H9 (cell line): ENCODE measurements around the gene HSPBP1. TPM values are rescaled to one million over a fixed set of nuclear protein-coding genes. Genes with fewer than 3 reads are reported as not detected.

Source experiments
- DNase-seq: peaks from one replicate; pipeline ENCODE4 v3.0.0-alpha.2; 2017
- H2AFZ ChIP-seq: one replicate; pipeline ENCODE4 v1.6.1; 2013; ENCODE audit warnings: mild to moderate bottlenecking, low read length, control low read depth, moderate library complexity
- H2AK5ac ChIP-seq: 2 replicates; pipeline ENCODE4 v1.6.1; 2013; ENCODE audit warnings: low read length, control low read depth, mixed read lengths; ENCODE audit not compliant: insufficient read length
- H2BK120ac ChIP-seq: one replicate; pipeline ENCODE4 v1.6.1; 2013; ENCODE audit warnings: low read depth, mild to moderate bottlenecking, low read length, control low read depth, inconsistent platforms; ENCODE audit not compliant: poor library complexity, severe bottlenecking
- H2BK12ac ChIP-seq: 2 replicates; pipeline ENCODE4 v1.6.1; 2013; ENCODE audit warnings: low read length, control low read depth, mixed read lengths, low read depth; ENCODE audit not compliant: insufficient read length
- H2BK15ac ChIP-seq: 2 replicates; pipeline ENCODE4 v1.6.1; 2013; ENCODE audit warnings: low read depth, low read length, control low read depth
- H2BK20ac ChIP-seq: one replicate; pipeline ENCODE4 v1.6.1; 2013; ENCODE audit warnings: low read depth, mild to moderate bottlenecking, low read length, control low read depth, inconsistent platforms; ENCODE audit not compliant: poor library complexity, severe bottlenecking
- H2BK5ac ChIP-seq: 2 replicates; pipeline ENCODE4 v1.6.1; 2013; ENCODE audit warnings: low read length, control low read depth, mixed read lengths; ENCODE audit not compliant: insufficient read length
- H3K14ac ChIP-seq: 2 replicates; pipeline ENCODE4 v1.6.1; 2013; ENCODE audit warnings: low read length, control low read depth; ENCODE audit not compliant: insufficient read depth
- H3K18ac ChIP-seq: 2 replicates; pipeline ENCODE4 v1.6.1; 2013; ENCODE audit warnings: low read depth, mild to moderate bottlenecking, mixed read lengths, low read length, control low read depth; ENCODE audit not compliant: insufficient read length
- H3K23ac ChIP-seq: 2 replicates; pipeline ENCODE4 v1.6.1; 2013; ENCODE audit warnings: low read length, control low read depth, mixed read lengths, low read depth; ENCODE audit not compliant: insufficient read length
- H3K23me2 ChIP-seq: 2 replicates; pipeline ENCODE4 v1.6.1; 2013; ENCODE audit warnings: low read depth, mild to moderate bottlenecking, mixed read lengths, low read length, control low read depth; ENCODE audit not compliant: insufficient read length, poor library complexity, severe bottlenecking
- H3K27ac ChIP-seq: 2 replicates; pipeline ENCODE4 v1.5.1; 2013; ENCODE audit warnings: low read length, control low read depth, mixed read lengths, low read depth; ENCODE audit not compliant: insufficient read length
- H3K27me3 ChIP-seq: 2 replicates; pipeline ENCODE4 v1.6.1; 2013; ENCODE audit warnings: low read length, control low read depth, inconsistent platforms; ENCODE audit not compliant: insufficient read depth
- H3K4ac ChIP-seq: 2 replicates; pipeline ENCODE4 v1.6.1; 2013; ENCODE audit warnings: low read depth, mild to moderate bottlenecking, control low read depth, inconsistent platforms, low read length, moderate library complexity
- H3K4me1 ChIP-seq: 2 replicates; pipeline ENCODE4 v1.6.1; 2013; ENCODE audit warnings: low read length, control low read depth, inconsistent platforms; ENCODE audit not compliant: insufficient read depth
- H3K4me2 ChIP-seq: 2 replicates; pipeline ENCODE4 v1.6.1; 2013; ENCODE audit warnings: low read length, control low read depth, mixed read lengths; ENCODE audit not compliant: insufficient read length, insufficient read depth
- H3K56ac ChIP-seq: 2 replicates; pipeline ENCODE4 v1.6.1; 2013; ENCODE audit warnings: low read depth, mild to moderate bottlenecking, mixed read lengths, low read length, control low read depth; ENCODE audit not compliant: insufficient read length
- H3K79me1 ChIP-seq: 2 replicates; pipeline ENCODE4 v1.6.1; 2013; ENCODE audit warnings: low read depth, mild to moderate bottlenecking, moderate library complexity, low read length, control low read depth, inconsistent platforms; ENCODE audit not compliant: insufficient read depth, poor library complexity, severe bottlenecking
- H3K79me2 ChIP-seq: 2 replicates; pipeline ENCODE4 v1.6.1; 2013; ENCODE audit warnings: low read length, control low read depth, inconsistent platforms; ENCODE audit not compliant: insufficient read depth
- H3K9ac ChIP-seq: 2 replicates; pipeline ENCODE4 v1.6.1; 2013; ENCODE audit warnings: low read length, control low read depth, mixed read lengths; ENCODE audit not compliant: insufficient read length; ENCODE audit errors: extremely low read depth
- H3K9me3 ChIP-seq: one replicate; pipeline ENCODE4 v1.6.1; 2013; ENCODE audit warnings: low read depth, low read length, inconsistent platforms; ENCODE audit not compliant: control insufficient read depth
- H3T11ph ChIP-seq: one replicate; pipeline ENCODE4 v1.6.1; 2013; ENCODE audit warnings: mild to moderate bottlenecking, low read length, control low read depth, inconsistent platforms
- H4K20me1 ChIP-seq: one replicate; pipeline ENCODE4 v1.6.1; 2013; ENCODE audit not compliant: control insufficient read depth, insufficient read length, insufficient read depth
- H4K5ac ChIP-seq: 2 replicates; pipeline ENCODE4 v1.6.1; 2013; ENCODE audit warnings: low read depth, mild to moderate bottlenecking, mixed read lengths, low read length, control low read depth; ENCODE audit not compliant: insufficient read length
- H4K8ac ChIP-seq: replicated peaks from 2 replicates; pipeline ENCODE4 v1.6.1; 2013; ENCODE audit warnings: low read length, control low read depth, mixed read lengths, low read depth; ENCODE audit not compliant: insufficient read length
- H4K91ac ChIP-seq: 2 replicates; pipeline ENCODE4 v1.6.1; 2013; ENCODE audit warnings: low read depth, mild to moderate bottlenecking, moderate library complexity, mixed read lengths, low read length, control low read depth; ENCODE audit not compliant: insufficient read length
- H3K27ac Mint-ChIP-seq, 3 experiments: 2 replicates in 2 of 3; 3 replicates in 1 of 3; pipeline ENCODE4 v1.8.0; 2020 to 2021; ENCODE audit warnings: mixed read lengths in 3 of 3, mild to moderate bottlenecking in 1 of 3, moderate library complexity in 1 of 3
- H3K27me3 Mint-ChIP-seq: 2 replicates; pipeline ENCODE4 v1.8.0; 2021; ENCODE audit warnings: low read depth, mild to moderate bottlenecking, moderate library complexity, mixed read lengths
- H3K36me3 Mint-ChIP-seq, 3 experiments: 2 replicates in 2 of 3; 3 replicates in 1 of 3; pipeline ENCODE4 v1.8.0; 2020 to 2021; ENCODE audit warnings: low read depth in 3 of 3, mixed read lengths in 3 of 3; ENCODE audit not compliant: insufficient read depth in 1 of 3
- H3K4me1 Mint-ChIP-seq, 2 experiments: 2 replicates each; pipeline ENCODE4 v1.8.0; 2020; ENCODE audit warnings: mixed read lengths in 2 of 2
- H3K4me3 Mint-ChIP-seq, 2 experiments: 2 replicates in 1 of 2; 3 replicates in 1 of 2; pipeline ENCODE4 v1.8.0; 2020 to 2021; ENCODE audit warnings: mild to moderate bottlenecking in 2 of 2, mixed read lengths in 2 of 2, moderate library complexity in 1 of 2
- H3K9me3 Mint-ChIP-seq, 2 experiments: 2 replicates in 1 of 2; 3 replicates in 1 of 2; pipeline ENCODE4 v1.8.0; 2020; ENCODE audit warnings: mild to moderate bottlenecking in 2 of 2, mixed read lengths in 2 of 2, moderate library complexity in 1 of 2
- WGBS: extraction: QIAGEN DNeasy Blood & Tissue Kit; methylation state at CpG from one replicate; pipeline ENCODE4 v1.1.7; 2013; ENCODE audit warnings: missing lambda C conversion rate, low lambda C conversion rate, mixed read lengths; ENCODE audit not compliant: insufficient read length; ENCODE audit errors: extremely low coverage; 5-methylcytosine and 5-hydroxymethylcytosine counted together
- total RNA-seq: library from RNA; stranded (reverse); gene quantifications from 2 replicates; pipeline ENCODE4 v1.2.1, GENCODE V29; 2021
- TF ChIP-seq, protein P1 (sequence below): fragments of 200-600 bp; sonication (generic); conservative IDR thresholded peaks from 3 replicates; pipeline ENCODE4 v1.8.0; 2021; ENCODE audit warnings: antibody characterized with exemption, mild to moderate bottlenecking

Gene HSPBP1
- total RNA-seq, 1 experiment from 2014 or later, result 47.4 TPM

DNA sequence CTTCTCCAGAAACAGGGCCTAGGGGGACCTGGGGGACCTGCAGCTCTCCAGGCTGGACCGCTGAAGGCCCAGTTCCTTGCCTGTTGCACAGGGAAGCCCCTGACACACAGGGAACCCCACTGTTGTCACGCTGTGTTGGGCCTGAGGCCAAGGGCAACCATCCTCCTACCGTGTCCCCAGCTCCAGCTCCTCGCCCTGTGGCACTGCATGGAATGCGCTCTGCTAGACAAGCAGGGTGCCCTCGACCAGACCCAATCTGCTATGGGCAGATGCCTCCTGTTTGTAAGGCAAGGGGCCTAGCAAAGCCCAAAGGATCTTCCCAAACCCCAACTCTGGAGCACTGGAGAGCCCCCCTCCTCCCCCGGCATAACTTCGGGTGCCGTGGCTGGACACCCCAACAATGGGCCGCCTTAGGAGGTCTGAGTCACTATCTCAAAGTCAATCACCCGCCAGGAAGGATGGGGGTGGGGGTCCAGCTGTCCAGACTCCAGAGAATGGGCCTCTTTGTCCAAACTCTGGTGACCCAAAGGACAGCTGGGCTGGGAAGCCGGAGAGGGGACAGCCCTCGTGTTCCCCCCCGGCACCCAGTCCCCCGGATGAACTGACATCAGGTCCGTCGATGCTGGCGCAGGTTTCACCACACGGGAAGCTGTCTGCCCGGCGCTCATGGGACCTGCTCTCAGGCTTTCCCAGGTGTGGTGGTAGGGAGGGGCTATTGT, 7.6 kb upstream of the HSPBP1 start:
- Histone ChIP-seq H3K18ac (no peak overlapping the region), H3K9me3 (no peaks in the 10 kb centered on the region), H3K23ac (no peak overlapping the region), H4K8ac (no peak overlapping the region), H3K79me2 (no peaks in the 10 kb centered on the region), H3K79me1 (no peaks in the 10 kb centered on the region), H3K27ac (no peak overlapping the region), H4K20me1 (no peaks in the 10 kb centered on the region), H3K14ac (no peak overlapping the region), H4K5ac (no peak overlapping the region), H3K9ac (no peak overlapping the region), H4K91ac (no peak overlapping the region), H2AFZ (no peak overlapping the region), H2BK15ac (no peak overlapping the region), H3K4me1 (no peaks in the 10 kb centered on the region), H3K56ac (no peak overlapping the region), H2BK5ac (no peak overlapping the region), H3K23me2 (peaks cover 7% of the 10 kb centered on the region), H2AK5ac (no peak overlapping the region), H3T11ph (no peak overlapping the region), H3K4me2 (no peak overlapping the region), H2BK12ac (no peak overlapping the region), H2BK20ac (no peak overlapping the region), H3K4ac (no peak overlapping the region), H2BK120ac (no peak overlapping the region), H3K27me3 (no peaks in the 10 kb centered on the region)
- no peak overlapping the region for H3K27ac Mint-ChIP-seq
- TF ChIP-seq, protein P1, sequence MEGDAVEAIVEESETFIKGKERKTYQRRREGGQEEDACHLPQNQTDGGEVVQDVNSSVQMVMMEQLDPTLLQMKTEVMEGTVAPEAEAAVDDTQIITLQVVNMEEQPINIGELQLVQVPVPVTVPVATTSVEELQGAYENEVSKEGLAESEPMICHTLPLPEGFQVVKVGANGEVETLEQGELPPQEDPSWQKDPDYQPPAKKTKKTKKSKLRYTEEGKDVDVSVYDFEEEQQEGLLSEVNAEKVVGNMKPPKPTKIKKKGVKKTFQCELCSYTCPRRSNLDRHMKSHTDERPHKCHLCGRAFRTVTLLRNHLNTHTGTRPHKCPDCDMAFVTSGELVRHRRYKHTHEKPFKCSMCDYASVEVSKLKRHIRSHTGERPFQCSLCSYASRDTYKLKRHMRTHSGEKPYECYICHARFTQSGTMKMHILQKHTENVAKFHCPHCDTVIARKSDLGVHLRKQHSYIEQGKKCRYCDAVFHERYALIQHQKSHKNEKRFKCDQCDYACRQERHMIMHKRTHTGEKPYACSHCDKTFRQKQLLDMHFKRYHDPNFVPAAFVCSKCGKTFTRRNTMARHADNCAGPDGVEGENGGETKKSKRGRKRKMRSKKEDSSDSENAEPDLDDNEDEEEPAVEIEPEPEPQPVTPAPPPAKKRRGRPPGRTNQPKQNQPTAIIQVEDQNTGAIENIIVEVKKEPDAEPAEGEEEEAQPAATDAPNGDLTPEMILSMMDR, result no peak
- H3K4me3 Mint-ChIP-seq, result no peak overlapping the region; a peak in 1 of 5 replicates
- H3K9me3 Mint-ChIP-seq, result no peaks in the 10 kb centered on the region; a peak in 1 of 5 replicates
- no CpG with 5 or more reads among the region's 21 CpGs for WGBS
- peaks cover 9 to 48% (median 40%) of the 10 kb centered on the region in 3 experiments; a peak in 6 of 7 replicates for H3K36me3 Mint-ChIP-seq
- peaks cover 8 to 16% of the 10 kb centered on the region in 2 experiments for H3K4me1 Mint-ChIP-seq
- no peak for DNase-seq
- H3K27me3 Mint-ChIP-seq, result no peaks in the 10 kb centered on the region; the same call in 1 of the 2 replicates
